Activated T-helper 1 cell treated with anti-CD3 and anti-CD28 coated beads, Interleukin-2, amount 50 U/mL, for 16 hours (primary cell): ENCODE results near the gene PSMG3.
A peak's percentile ranks its signal among the peaks of the same experiment; 100 is the strongest.

Source experiments
- DNase-seq, 2 donors: peaks; one replicate each; pipeline ENCODE4 v3.0.0-alpha.2; 2020; ENCODE audit warnings: low read depth in 1 of 2, low spot score in 1 of 2

The PSMG3 gene, protein sequence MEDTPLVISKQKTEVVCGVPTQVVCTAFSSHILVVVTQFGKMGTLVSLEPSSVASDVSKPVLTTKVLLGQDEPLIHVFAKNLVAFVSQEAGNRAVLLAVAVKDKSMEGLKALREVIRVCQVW

DNA sequence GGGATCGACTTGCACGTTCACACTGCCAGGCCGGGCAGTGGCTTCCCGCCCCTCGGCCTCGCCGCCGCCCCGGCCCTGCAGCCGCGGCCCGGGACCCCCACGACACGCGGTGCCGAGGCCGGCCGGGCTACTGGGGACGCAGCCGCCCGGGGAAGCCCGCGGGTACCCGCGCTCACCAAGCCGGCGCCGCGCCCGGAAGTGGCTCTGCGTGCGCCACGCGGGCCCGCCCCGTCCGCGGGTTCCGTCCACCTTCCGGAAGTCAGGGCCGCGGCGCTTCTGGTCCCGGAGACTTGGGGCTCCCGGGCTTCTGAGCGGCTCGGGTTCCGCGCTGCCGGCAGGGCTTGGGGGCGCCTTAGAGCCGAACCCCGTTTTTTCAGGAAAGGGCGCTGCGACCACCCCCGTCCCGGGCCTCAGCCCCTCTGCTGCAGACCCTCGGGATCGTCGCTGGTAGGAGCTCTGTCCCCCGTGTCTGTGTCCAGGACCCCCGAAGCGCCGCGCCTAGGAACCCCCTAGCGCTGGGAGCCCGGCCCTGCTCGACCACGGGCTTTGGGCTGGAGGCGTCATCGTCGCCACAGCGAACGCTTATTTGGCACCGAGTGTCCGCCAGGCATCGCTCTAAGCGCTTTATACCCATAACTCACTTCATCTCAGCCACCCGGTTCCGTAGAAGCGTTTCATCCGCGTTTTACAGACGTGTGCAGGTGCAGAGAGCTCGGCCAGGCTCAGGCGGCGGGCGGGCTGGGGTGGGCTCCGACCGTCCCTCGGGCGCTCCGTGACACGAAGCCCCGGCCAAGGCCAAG, at the start of gene PSMG3:
Gene PSMG3, minus strand, starts transcription at position 200 of the 800 bp plus-strand sequence. CDS start 693 bp downstream, outside the sequence.
- DNase-seq: peak; percentile 78 to 83

DNA sequence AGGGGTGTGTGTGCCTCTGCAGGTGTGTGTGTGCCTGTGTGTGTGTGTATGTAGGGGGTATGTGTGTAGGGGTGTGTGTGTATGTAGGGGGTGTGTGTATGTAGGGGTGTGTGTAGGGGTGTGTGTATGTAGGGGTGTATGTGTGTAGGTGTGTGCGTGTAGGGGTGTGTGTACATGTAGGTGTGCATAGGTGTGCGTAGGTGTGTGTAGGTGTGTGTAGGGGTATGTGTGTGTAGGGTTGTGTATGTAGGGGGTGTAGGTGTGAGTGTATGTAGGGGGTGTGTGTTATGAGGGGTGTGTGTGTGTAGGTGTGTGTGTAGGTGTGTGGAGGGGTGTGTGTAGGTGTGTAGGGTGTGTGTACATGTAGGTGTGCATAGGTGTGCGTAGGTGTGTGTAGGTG, 48.6 kb upstream of the PSMG3 start:
- DNase-seq: no peak

DNA sequence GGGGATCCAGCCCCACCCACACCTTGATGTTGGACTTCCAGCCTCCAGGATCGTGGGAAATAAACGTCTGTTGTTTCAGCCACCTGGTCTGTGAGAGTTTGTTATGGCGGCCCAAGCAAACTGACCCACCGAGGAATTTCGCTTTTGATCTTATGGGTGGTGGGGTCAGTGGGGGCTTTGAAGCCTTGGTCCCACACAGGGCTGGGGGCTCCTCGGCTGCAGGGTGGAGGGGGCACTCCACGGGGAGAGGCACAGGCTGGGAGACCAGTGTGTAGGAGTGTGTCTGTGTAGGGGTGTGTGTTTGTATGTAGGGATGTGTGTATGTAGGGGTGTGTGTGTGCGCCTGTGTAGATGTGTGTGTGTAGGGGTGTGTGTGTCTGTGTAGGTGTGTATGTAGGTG, 48.1 kb upstream of the PSMG3 start:
- no peak for DNase-seq

DNA sequence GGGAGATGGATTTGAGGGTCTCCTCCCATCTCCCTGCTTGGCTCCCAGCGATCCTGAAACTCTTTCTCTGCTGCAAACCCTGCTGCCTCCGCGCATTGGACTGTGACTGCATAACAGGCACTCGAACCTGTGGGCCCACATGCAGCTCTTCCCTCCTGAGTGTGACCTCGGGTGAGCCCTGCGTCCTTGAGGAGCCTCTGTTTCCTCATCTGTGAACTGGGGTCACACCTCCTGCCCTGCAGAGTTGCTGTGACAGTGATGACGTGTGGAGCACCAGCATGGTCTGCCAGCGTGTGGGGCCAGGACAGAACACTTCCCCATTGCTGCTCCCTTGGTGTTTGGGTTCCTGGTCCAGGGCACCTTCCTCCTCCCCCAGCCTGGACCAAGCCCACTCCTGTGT, 46.9 kb upstream of the PSMG3 start:
- DNase-seq: no peak

DNA sequence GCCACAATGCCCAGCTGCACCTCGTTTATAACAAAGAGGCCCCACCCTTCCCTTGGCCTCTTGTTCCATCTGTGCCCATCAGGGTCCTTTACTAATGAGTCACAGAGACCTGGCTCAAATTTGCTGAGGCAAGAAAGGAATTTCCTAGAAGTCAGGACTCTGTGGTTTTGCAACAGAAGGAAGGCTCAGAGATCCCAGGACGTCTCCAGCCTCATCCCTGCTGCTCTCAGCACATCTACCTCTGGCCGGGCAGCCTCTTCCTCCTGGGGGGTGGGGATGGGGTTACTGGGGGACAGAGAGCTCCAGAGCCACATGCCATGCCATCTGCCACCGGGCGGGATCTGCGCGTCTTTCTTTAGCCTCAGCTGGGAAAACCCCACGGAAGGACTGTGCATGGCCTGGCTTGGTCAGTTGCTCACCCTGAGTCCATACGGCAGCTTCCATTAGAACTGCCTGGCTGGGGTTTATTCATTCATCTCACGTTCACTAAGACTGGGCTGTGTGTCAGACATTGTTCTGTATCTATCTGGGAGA, 41.9 kb upstream of the PSMG3 start:
- DNase-seq: no peak

DNA sequence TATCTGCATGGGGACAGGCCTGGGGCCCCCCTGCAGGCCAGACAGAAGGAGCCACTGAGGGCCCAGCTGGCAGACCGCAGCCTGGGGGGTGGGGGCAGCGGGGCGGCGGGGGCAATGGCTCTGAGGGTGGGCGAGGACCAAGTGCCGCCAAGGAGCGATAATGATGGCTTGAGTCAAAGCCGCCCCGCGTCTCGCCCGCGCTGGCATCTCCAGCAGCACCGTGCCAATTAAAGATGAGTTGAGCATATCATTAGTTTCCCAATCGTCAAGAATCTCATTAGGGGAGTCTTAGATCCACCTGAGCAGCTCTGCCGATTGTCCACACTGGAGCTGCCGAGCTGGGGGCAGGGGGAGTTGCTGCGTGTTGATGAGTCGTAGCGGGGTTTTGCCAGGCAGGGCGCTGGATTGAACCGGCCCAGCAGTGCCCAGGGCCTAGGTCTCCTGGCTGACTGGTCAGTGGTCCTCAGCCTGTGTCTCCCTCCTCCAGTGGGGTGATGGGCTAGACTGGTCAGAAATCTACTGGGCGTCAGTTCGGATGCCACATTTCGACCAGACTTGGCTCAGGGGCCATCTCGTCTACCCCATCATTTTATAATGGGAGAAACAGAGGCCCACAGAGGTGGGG, 41.0 kb upstream of the PSMG3 start:
- DNase-seq: no peak

DNA sequence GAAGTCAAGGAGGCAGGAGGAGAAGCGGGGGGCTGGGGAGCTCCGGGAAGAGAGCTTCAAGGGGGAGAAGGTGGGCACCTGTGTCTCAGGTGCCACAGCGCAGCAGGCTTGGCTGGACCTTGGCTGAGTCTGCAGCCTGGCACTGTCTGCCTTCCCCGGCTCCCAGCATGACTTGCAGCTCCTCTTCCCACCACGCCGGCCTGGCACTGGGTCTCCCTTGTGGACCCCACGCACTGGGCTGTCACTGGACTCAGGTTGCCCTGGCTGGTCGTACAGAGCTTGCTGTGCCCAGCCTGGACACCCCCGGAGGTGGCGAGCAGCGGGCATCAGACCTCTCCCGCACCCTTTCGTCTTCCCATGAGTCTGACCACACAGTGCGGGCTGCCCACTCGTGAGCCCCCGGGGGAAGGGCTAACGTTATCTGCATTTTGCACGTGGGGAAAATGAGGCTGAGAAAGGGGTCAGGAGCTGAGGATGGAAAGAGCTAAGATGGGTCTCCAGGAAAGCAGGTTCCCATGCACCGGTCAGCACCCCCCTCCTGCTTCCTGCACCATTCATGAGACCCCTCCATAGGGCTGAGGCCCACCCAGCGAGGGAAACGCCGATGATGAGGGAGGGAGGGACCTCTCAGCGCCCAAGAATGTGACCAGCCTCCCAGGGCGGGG, 40.3 kb upstream of the PSMG3 start:
- no peak for DNase-seq

DNA sequence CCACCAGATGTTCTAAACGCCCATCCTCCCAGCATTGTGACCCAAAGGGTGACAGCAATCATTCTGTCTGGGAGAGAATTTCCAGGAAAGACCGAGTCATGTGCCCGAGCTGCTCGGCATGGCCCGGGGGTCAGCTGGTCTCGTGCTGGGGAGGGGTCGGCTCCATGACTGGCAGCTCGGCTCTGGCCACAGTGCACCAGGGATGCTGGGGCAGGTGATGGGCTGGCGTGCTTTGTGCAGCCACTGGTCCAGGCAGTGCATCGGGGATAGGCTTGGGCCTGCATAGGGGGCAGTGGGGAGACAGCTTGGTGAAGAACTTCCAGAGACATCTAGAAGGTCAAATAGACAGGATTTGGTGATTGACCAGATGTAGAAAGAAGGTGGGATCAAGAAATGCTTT, 39.2 kb upstream of the PSMG3 start:
- DNase-seq: no peak

DNA sequence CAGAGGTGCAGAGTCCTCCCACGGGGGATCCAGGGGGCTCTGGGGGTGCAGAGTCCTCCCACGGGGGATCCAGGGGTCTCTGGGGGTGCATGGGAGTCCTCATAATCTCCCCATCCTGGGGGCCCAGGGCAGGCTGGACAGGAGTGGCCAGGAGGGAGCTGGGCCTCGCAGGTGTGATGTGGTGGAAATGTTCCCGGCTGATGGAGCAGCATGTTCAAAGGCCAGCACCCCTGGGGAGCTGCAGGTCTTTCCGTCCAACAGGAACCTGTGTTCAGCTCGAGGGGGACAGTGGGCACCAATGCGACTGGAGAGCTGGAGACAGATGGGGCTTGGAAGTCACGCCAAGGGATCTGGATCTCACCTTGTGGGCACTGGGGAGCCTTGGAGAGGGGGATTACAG, 38.5 kb upstream of the PSMG3 start:
- DNase-seq: no peak

DNA sequence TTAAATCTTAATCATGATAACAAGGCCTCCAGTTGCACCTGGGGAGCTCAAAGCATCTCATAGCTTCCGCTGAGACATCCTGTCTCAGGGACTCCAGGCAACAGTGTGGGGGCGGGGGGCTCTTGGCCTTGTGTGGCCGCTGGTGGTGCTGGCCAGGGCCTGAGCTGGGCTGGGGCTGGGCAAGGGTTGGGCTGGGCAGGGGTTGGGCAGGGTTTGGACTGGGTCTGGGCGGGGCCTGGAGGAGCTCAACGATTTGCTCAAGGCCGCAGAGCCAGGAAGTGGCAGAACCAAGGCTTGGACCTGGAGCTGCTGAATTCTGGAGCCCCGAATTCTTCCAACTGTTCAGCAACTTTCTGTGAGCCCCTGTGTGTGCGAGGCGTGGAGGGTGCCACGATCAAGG, 37.9 kb upstream of the PSMG3 start:
- DNase-seq: no peak

DNA sequence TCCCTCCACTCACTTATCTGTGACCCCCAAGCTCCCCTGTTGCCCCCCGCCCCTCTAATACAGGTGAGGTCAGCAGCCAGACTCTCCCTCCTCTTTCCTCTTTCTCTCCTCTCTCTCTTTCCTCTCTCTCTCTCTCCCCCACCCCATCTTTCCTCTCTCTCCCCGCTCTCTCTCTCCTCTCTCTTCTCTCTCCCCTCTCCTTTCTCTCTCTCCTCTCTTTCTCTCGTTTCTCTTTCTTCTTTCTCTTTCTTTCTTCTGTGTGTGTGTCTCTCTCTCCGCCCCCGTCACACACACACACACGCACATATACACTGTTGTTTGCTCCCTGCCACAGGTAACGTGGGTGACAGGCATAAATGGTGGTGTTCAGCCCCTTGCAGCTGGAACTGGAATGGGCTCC, 37.2 kb upstream of the PSMG3 start:
- DNase-seq: no peak

DNA sequence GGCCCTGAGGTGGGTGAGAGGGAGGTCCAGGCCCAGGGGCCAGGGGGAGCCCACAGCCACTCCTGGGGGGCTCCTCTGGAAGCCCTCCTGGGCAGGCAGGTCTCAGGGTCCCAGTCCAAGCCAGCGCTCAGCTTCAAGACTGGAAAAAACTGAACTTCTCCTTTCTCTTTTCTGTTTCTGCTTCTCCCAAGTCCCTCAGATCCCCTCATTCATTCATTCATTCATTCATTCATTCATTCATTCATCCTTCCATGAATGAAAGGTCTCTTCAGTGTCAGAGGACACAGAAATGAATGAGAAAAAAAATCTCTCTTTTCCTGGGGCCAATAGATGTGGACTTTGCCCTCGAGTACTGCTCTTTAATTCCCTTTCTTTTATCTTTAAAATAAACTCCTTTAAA, 34.6 kb upstream of the PSMG3 start:
- DNase-seq: no peak

DNA sequence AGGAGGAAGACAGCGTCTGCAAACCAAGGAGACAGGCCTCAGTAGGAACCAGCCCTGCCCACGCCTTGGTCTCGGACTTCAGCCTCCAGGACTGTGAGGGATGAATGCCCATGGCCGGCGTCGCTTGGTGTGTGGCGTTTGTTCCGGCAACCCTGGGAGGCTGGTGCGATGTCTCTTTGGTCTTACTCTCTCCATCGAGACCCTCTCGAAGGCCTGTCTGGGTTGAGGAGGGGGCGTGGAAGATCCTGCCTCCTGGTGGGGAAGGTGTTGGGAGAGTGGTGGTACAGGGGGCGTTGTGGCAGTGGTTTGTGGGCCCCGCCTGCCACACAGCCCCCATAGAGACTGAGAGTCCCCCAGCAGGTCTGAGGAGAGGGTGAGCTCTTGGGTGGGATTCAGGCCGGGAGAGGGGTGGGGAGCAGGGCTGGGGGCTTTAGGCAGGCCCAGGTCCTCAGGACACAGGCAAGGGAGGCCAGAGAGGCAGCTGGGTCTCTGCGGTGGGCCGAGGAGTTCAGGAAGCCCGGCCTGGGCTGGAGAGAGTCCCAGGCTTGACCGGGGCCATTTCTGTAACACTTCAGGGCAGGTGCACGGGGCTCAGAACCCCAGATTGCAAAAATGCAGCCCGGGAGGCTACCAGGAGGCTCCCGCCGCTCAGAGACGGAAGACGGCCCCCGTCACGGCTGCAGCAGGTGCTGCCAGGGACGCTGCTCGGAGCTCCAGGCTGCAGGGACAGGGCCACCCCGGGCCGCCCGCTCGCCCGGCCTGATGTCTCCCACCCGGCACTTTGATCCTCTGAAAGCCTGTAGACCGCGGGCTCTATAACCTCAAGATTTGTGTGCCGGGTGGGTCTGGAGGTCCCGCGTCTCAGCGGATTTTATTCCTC, 33.8 kb upstream of the PSMG3 start:
- DNase-seq: no peak

DNA sequence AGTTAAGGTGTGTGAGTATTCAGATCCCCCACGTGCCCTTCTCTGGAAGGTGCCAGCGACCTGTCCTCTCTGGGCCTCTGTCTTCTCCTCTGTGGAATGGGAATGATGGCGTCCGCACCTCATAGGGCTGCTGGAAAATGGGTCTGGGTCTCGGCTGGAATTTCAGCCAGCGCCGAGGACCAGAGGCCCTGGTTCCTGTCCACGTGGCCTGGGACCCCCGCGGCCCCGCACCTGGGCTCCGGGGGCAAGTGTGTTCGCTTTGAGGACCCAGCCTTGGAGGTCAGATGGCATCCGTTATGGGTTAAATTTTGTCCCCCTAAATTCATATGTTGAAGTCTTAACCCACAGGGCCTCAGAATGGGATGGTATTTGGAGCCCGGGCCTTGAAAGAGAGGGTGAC, 32.6 kb upstream of the PSMG3 start:
- no peak for DNase-seq

DNA sequence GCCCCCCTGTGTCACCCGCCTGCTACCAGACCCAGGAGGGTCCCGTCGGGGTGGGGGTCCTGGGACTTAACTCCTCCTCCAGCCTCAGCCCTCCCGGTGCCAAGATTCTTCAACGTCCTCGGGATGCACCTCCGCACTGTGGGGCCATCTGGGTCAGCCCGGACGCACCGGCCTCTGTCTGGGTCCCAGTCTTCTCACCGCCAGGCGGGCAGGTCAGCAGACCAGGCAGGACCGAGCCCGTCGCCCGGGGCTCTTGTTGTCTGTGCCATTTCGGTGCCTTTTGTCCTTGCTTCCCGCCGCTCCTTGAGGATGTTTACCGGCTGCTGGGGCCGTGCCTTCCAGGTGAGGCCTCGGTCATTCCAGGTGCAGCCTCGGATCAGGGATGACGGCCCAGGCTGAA, 32.1 kb upstream of the PSMG3 start:
- DNase-seq: no peak

DNA sequence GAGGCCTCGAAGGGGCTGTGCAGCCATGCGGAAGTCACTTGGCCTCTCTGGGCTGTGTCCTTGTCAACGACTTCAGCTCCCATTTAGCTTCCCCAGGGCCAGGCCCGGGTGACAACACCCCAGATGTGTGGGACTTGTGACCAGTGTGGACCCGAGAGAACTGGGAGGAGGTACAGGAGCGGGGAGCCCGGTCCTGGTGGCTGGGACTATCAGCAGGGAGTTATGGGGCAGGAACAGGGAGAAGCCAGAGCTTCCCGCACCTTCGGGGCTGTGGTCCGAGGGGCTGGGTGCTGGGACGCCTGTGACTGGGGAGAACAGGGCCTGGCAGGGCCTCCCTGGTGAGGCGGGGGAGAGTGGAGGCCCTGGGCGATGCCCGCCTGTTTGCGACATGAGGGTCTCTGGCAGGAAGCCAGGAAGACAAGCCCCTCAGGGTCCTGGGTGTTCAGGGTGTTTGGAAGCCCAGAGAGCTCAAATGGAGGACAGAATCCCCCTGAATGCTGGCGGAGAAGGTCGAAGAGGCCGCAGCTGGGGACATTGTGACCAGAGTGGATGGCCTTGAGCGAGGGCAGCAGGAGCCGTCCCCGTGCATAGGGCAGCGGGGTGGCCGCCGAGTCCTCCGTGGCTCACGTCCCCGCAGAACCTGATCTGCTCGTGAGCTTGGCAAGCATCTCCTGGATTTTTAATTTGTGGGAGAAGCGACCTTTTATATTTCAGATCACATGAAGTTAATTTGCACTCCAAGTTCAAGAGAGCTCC, 30.0 kb upstream of the PSMG3 start:
- no peak for DNase-seq

DNA sequence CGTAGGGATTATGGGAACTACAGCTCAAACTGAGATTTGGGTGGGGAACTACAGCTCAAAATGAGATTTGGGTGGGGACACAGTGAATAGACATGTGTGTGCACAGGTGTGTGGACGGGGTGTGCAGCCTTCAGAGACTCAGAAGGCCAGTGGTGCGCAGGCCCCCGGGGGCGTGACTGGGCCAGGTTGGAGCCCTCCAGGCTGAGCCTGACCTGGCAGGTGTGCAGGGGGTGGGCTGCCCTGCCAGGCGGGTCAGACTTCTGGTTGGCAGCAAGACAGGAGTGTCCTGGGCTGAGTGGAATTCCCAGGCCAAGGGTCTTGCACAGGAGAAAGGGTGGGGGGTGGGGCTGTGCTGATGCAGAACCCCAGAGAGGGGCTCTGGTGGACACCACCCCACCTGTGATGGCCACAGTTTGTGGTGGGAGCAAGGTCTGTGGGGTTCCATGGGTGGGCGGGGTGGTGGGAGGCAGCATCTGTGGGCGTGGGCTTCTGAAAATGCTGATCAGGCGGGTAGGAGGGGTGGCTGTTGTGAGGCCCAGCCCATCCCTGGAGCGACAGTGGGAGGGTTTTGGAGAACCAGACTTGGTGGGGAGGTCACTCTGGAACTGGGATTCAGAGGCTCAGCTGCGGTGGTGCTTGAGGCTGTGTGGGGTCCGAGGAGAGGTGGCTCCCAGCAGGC, 29.3 kb upstream of the PSMG3 start:
- no peak for DNase-seq

DNA sequence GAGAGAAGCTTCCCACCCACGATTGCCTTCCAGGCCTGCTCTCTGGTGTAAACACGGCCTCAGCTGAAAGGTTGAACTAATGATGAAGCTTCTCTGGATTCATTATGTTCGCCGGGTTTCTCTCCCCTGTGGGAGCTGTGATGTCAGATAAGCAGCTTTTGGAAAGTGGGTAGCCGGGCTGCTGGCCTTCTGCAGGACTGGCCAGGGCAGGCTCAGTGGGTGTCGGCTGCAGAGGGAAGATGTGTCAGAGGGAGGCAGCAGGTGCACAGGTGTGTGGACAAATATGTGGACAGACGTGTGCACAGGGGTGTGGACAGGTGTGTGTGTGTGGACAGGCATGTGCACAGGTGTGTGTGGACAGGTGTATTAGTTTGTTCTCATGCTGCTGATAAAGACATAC, 28.5 kb upstream of the PSMG3 start:
- DNase-seq: no peak

DNA sequence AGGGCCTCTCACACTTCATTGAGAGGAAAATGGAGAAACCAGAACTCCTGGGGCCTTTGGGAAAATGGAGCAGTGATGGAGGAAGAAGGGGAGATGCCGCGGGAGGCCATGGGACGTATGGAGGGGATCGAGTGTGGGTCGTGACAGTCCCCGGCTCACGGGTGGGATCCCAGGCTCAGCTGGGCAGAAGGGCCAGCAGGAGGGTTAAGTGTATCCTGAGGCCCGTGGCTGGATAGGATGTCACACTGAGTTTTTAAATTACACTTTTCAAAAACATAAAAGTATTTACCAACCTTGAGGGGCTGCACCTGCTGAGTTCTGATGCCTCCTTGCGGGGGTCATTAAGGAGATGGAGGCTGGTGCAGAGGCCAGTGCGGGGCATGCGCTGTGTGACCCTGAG, 28.0 kb upstream of the PSMG3 start:
- DNase-seq: no peak
